ENCODE measurements around the gene BORCS6.

BORCS6 gene

GRCh38 chr17:8161289-8162232, 28.4 kb downstream of the BORCS6 start:
- TF ChIP-seq, protein P1, sequence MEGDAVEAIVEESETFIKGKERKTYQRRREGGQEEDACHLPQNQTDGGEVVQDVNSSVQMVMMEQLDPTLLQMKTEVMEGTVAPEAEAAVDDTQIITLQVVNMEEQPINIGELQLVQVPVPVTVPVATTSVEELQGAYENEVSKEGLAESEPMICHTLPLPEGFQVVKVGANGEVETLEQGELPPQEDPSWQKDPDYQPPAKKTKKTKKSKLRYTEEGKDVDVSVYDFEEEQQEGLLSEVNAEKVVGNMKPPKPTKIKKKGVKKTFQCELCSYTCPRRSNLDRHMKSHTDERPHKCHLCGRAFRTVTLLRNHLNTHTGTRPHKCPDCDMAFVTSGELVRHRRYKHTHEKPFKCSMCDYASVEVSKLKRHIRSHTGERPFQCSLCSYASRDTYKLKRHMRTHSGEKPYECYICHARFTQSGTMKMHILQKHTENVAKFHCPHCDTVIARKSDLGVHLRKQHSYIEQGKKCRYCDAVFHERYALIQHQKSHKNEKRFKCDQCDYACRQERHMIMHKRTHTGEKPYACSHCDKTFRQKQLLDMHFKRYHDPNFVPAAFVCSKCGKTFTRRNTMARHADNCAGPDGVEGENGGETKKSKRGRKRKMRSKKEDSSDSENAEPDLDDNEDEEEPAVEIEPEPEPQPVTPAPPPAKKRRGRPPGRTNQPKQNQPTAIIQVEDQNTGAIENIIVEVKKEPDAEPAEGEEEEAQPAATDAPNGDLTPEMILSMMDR (IDR thresholded peaks at IDR 0.05; ENCODE audit: insufficient read depth, low read depth, low read length, missing control alignments): no peak
- DNase-seq (ENCODE audit: low read depth): no peak
- H3K4me3 ChIP-seq (ENCODE audit: low read depth, low read length): peak overlapping the region; percentile 78

DNA sequence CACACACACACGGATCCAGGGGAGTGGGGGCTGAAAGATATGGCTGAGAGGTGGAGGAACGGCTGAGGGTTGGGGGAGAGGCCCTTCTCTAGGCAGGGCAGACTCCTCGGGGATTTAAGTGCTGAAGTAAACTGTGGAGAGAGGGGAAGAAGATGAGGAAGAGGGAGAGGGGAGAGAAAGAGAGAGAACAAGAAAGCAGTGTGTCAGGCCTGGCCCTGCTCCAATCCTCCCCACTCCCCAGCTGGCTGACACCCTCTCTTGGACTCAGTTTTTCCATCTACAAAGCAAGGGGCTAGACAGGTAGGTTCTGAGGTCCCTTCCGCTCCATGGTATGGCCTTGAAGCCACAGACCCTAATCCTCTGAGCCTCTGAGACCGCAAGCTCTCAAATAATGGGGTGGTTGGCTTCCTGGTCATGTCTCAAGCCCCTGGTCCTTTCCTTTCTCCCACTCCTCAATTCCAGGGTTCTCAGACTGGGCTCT, 29.2 kb downstream of the BORCS6 start:
- H3K4me3 ChIP-seq (ENCODE audit: low read depth, low read length): no peak overlapping the region
- DNase-seq (ENCODE audit: low read depth): no peak
- TF ChIP-seq, protein P1 (IDR thresholded peaks at IDR 0.05; ENCODE audit: insufficient read depth, low read depth, low read length, missing control alignments): no peak

GRCh38 chr17:8160224-8160577, 29.8 kb downstream of the BORCS6 start:
- no peak for DNase-seq (ENCODE audit: low read depth)
- TF ChIP-seq, protein P1 (IDR thresholded peaks at IDR 0.05; ENCODE audit: insufficient read depth, low read depth, low read length, missing control alignments): no peak
- no peak overlapping the region for H3K4me3 ChIP-seq (ENCODE audit: low read depth, low read length)

DNA sequence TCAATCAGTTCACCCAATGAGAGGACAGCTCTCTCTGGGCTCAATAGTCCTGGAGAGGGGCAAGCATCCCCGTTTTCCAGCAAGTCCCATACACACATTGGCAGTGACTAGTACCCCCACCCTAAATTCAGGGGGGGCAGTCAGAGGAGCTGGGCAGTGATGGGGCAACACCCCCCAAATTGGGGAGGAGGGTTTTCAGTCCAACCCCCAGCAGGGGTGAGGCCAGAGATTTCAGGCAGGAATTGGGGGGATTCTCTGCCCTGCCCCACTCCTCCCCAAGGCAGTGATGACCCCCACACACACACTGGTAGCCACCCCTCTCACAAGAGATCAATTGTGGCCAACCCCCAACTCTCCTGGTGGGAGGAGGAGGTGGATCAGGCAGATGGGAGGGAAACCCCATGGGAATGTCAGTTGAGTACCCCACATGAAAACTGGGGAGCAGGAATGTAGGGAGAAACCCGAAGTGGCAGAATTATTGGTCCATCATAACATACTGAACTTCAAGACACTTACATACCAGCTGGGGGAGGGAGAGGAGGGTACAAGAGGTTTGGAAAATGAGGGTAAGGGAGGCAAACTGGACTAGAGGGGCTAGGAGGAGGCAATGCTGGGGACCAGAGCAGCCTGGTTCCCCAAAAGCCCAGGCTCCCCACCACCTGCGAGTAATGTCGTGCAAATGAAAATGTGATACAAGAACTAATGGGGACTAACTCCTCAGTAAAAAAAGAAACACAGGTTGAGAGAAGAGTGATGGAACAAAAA, 30.3 kb downstream of the BORCS6 start:
- no peak overlapping the region for H3K4me3 ChIP-seq (ENCODE audit: low read depth, low read length)
- DNase-seq (ENCODE audit: low read depth): no peak
- TF ChIP-seq, protein P1 (IDR thresholded peaks at IDR 0.05; ENCODE audit: insufficient read depth, low read depth, low read length, missing control alignments): no peak

GRCh38 chr17:8159032-8159400, 31.0 kb downstream of the BORCS6 start:
- no peak overlapping the region for H3K4me3 ChIP-seq (ENCODE audit: low read depth, low read length)
- DNase-seq (ENCODE audit: low read depth): no peak
- TF ChIP-seq, protein P1 (IDR thresholded peaks at IDR 0.05; ENCODE audit: insufficient read depth, low read depth, low read length, missing control alignments): no peak

DNA sequence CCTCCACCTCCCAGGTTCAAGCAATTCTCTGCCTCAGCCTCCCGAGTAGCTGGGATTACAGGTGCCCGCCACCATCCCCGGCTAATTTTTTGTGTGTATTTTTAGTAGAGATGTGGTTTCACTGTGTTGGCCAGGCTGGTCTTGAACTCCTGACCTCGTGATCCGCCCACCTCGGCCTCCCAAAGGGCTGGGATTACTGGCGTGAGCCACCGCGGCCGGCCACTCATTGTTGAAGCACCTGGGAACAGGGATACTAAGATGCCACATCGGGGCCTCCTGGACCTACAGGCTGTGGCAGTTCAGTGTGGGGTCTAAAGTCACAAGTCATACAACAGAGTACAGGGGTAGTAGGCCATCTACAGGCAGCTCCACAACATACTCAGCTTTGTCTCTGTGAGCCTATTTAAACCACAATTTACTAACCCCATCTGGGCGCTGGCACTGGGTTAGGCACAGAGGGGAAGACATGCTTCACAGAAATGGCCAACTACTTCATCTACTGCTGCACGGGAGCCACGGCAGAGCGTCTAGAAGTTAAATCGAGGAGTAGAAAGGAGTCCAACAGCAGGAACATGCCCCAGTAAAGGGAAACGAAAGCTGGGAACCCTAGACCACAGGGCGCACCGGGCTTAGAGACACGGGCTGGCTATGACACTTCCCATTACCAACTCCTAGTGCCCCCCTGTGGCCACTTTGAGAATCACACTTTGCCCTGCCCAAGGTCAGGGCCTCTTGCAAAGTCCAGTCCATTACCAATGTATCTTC, 31.5 kb downstream of the BORCS6 start:
- TF ChIP-seq, protein P1 (IDR thresholded peaks at IDR 0.05; ENCODE audit: insufficient read depth, low read depth, low read length, missing control alignments): peak; percentile 87
- DNase-seq (ENCODE audit: low read depth): peak; percentile 91

More for the DNA sequence above, 31.5 kb downstream of the BORCS6 start:
- no peak overlapping the region for H3K4me3 ChIP-seq (ENCODE audit: low read depth, low read length)

Data from GM12865 (cell line).